Panc1 (cell line): ENCODE data around the gene PKP4.

Source experiments
- CTCF ChIP-seq: fragments of 450-650 bp; IDR thresholded peaks from 2 replicates; pipeline ENCODE4 v1.5.1; 2017; ENCODE audit warnings: mild to moderate bottlenecking
- REST ChIP-seq, 2 experiments: IDR thresholded peaks; 2 replicates each; pipeline ENCODE4 v1.6.1; 2011 to 2012; ENCODE audit warnings: low read depth in 2 of 2, control low read depth in 1 of 2, low read length in 1 of 2, mild to moderate bottlenecking in 1 of 2, moderate library complexity in 1 of 2; ENCODE audit not compliant: insufficient read depth in 1 of 2
- SIN3A ChIP-seq: IDR thresholded peaks from 2 replicates; pipeline ENCODE4 v1.6.1; 2012; ENCODE audit warnings: low read depth, mild to moderate bottlenecking, low read length, moderate library complexity, borderline replicate concordance; ENCODE audit not compliant: insufficient read depth
- TCF7L2 ChIP-seq: IDR thresholded peaks from 2 replicates; pipeline ENCODE4 v1.6.1; 2011; ENCODE audit warnings: mild to moderate bottlenecking, low read depth, low read length, inconsistent platforms

GRCh38 chr2:158716121-158716791 is 259.5 kb downstream of the PKP4 start:
- TF ChIP-seq CTCF: no peak
- no peak for TF ChIP-seq TCF7L2
- no peak for TF ChIP-seq SIN3A
- no peak for TF ChIP-seq REST (IDR thresholded peaks at IDR 0.05; ENCODE audit: insufficient read depth in 1 of 2, low read depth in 2 of 2, low read length in 1 of 2)
